GM21717 (cell line): ENCODE measurements around the gene DAPK1.

Source experiments
- ATAC-seq: cut with Tn5 transposase; IDR thresholded peaks from one replicate; pipeline ENCODE4 v1.9.1; 2021; ENCODE audit warnings: mild to moderate bottlenecking, moderate library complexity; ENCODE audit not compliant: unreplicated experiment

DAPK1 gene

DNA sequence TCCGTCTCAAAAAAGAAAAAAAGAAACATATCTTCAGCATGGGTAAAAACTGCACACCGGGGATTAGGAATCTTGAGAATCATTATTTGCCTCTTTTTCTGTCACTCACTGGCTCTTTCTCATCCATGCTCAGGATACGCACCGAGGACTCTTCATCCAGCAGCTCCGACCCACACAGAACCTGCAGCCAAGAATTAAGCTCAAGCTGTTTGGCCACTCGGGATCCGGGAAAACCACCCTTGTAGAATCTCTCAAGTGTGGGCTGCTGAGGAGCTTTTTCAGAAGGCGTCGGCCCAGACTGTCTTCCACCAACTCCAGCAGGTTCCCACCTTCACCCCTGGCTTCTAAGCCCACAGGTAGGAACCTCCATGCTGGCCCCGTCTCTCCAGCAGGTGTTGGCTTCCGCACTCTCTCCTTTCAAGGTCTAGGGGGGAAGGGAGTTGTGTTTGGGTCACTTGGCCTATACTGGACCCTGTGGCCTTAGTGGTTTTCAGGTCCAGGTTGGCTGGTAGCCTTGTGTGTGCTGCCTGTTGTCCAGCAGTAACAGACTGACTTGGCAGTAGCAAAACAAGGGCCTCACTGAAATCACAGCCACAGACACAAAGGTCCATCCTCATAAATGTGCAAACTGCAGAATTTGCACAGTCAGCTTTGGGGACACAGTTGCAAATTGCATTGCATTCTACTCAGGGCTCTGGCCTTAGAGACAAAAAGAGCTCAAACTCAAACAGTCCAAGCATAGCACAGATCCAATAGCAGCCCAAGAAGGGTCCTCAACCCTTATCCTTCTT, 183.8 kb downstream of the DAPK1 start:
- no peak for ATAC-seq

DNA sequence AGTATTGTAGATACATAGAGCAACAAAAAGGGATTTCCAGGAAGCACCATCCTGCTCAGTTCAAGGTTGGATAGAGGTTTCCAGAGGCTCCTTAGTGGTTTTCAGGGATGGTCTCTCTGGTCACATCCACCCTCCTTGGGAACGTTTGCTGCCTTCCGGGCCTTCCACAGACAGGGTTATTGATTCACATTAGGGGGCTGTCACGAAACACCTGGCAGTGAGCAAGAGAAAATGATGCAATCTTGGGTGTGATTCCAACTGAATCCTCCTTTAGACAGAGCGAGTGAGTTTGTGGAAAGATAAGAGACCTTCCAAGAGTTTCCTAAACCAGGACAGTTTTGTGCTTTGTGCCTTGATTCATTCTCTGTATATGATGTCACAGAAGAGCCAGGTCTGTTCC, 184.4 kb downstream of the DAPK1 start:
- no peak for ATAC-seq

DNA sequence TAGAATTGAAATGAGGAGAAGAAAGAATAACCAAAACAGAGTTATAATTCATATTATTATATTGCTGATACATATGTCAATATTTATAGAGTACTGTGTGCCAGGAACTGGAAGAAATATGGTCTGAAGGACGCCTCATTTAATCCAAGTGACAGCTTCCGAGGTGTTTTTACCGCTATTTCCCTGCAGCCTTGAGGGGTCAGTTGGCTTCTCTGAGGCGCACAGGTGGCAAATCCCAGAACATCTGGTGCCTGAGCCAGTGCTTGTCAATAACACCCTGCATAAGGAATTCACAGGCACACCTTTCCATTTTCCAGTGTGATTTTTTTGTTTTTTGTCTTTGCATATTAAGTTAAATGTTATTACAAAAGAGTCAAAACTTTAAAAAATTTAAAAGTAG, 185.0 kb downstream of the DAPK1 start:
- no peak for ATAC-seq

DNA sequence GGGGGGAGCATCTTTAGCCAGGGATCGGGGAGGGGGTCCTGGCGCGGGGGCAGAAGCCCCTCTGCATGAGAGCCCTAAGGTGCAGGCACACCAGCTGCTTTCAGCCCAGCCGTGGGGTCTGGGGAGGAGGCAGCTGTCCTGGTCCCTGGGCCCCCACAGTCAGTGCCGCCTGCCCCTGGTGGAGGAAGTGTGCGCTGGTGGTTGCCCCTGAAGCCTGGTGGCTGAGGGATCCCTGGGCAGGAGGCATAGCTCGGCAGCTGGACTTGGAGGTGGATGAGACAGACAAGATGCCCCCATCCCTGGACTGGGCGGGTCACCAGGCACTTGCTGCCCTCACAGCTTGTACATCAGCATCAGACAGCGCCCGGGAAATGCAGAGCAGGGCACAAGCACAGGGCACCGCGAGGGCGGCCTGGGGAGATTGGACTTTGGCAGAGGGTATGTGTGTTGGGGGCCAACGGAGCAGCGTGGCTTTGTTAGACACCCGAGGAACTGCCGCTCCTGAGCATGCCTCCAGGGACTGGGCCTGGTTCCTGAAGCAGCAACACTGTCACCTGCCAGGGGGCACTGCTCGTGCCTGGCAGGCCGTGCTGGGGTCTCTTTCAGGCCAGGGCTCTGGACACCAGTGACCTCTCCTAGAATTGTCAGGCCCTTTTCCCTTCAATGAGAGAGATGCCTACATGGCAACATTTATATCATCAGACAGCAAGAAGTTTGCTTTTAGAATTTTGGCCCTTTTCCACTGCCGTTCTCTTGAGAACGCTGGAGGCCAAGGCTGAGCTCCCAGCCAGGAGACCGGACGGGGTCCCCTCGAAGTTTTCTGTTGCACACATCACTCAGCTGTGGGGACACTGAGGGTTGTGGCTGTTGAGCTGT, 186.3 kb downstream of the DAPK1 start:
- ATAC-seq = no peak

DNA sequence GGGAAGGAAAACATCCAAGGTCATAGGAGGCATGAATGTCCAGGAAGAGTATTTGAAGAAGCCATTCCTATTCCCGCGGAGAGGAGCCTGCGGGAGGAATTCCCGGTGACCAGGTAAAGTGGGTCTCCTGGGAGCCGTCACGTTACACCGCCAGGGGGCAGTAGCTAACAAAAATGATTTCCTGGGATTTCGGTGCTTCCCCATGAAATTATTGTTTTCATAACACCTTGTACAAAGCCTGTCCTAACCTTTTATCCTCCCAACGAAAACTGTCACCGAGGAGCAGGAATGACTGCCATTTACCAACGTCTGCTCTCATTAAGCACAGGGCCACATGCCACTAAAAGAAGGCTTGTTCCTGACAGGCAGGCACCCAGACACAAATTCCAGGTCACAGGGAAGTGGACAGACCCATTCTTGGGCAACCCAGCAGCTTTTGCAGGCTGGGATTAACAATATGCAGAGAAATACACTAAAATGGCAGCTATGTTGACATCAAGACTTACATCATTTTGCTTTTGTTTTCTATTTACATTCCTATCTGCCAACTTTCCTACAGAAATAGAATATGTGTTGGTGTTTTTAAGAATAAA, 187.1 kb downstream of the DAPK1 start:
- ATAC-seq = no peak

DNA sequence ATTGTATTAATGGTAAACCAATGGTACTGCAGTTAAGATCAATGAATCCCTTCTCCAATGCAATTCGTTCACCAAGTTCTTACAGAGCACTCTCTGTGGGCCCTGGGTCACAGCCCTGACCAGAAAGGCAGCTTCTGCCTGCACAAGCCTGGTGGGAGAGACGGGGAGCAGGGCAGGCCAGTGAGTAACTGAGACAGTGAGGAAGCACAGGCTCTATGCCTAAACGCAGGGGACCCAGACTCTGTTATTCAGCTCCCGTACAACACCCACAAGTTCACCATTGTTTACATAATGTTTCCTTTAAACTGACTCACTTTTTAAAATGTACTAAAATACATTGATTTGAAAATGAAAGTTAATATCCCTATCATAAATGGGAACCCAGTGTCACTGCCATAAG, 187.8 kb downstream of the DAPK1 start:
- ATAC-seq = no peak

DNA sequence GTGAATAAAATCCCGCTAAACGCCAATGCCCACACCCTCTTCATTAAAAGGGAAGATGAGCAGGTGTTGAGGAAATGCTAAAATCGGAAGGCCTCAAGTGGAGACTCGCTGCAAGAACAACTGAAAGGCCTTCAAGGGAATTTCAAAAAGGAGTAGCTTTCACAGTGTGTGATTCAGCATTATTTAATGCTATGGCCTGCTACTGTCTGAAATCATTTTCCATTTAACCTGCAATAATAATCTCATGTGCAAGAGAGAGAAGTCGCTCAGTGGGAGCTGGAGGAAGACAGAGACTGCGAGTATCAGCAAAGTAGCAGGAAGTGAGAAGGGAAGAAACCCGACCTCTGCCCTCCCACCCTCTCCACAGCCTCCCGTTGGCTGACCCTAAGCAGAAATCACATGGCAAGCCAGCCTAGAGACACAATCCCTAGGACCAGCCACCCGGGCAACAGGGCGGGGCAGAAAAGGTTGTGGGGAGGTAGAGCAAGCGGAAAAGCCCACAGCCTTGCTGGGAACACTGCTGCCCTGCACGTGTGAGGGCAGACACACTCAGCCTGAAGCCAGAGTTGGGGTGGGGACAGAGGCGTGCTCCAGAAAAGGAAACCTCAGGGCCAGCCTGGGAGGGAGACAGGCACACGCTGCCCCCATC, 188.3 kb downstream of the DAPK1 start:
- ATAC-seq = no peak

DNA sequence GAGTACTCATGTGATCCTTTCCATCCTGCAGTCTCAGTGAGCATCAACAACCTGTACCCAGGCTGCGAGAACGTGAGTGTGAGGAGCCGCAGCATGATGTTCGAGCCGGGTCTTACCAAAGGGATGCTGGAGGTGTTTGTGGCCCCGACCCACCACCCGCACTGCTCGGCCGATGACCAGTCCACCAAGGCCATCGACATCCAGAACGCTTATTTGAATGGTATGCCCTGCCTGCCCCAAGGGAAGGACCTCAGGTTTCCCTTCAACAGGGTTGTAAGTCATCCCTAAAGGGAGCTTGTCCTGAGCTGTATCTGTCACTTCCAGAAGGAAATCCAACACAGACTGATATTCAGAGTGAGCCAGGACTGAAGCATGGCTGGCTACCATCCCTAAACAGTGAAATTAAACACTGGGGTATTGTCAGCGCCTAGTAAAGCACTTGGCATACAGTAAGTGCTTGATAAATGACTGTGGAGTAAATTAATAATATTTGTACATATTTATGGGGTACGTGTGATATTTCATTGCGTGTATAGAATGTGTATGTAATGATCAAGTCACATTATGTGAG, 188.9 kb downstream of the DAPK1 start:
- ATAC-seq = no peak

DNA sequence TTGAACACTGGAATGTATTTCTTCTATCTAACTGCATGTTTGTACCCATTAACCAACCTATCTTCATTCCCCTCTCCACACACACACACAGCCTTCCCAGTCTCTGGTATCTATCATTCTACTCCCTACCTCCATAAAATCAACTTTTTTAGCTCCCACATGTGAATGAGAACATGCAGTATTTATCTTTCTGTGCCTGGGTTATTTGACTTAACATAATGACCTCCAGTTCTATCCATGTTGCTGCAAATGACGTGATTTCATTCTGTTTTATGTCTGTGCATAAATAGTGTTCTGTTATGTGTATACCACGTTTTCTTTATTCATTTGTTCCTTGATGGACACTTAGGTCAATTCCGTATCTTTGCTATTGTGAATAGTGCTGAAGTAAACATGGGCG, 189.5 kb downstream of the DAPK1 start:
- no peak for ATAC-seq

DNA sequence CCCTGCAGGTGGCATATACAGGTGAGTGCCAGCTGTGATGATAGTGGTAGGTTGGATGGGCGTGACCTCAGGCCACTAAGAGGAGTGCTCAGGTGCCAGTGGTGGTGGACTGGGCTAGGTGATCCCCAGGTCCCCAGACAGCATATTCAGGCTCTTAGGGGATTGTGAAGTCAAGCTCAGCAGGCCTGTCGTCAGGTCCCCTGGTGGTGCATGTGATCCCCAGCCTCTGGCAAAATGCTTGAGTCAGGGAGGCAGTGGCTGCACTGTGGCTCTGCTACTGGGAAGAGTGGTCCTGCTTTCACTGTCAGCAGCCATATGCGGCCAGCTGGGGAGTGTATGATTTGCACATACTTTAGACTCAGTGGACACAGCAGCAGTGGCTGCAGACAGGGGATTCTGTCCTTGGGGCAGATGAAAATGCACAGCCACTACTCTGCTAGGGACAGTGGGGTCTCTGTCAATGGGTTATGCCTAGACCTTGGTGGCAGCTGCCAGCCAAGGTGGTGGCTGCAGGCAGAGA, 196.6 kb downstream of the DAPK1 start:
- ATAC-seq = no peak

DNA sequence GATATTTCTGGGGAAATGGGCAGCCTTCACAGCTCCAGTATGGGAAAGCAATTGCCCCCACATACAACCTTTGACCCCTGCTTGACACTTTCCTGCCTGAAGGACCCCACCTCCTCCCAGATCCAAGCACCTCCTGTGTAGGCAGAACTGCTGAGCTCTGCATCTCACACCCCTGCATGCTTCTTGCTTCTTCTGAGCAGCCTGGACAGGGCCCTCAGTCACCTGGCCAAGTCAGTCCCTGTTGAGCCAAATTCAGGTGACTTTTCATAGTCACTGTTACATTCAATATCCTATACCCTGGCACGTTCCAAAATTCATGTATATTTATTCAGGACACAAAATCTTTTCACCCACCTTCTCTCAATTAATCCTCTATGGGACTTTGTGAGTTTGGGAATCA, 197.9 kb downstream of the DAPK1 start:
- no peak for ATAC-seq

DNA sequence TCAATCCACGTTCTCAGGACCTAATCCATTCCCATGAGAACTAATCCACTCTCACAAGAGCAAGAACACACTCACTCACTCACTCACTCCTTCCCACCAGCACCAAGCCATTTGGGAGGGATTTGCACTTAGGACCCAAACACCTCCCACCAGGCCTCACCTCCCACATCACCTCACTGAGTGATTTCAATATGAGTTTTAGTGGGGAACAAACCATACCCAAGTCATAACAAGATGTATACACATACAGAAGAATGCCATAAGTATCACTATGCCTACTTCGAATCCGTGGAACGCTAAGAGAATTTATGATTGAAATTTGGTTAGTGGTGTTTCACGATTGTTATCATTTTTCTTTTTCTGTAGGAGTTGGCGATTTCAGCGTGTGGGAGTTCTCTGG, 199.0 kb downstream of the DAPK1 start:
- no peak for ATAC-seq

DNA sequence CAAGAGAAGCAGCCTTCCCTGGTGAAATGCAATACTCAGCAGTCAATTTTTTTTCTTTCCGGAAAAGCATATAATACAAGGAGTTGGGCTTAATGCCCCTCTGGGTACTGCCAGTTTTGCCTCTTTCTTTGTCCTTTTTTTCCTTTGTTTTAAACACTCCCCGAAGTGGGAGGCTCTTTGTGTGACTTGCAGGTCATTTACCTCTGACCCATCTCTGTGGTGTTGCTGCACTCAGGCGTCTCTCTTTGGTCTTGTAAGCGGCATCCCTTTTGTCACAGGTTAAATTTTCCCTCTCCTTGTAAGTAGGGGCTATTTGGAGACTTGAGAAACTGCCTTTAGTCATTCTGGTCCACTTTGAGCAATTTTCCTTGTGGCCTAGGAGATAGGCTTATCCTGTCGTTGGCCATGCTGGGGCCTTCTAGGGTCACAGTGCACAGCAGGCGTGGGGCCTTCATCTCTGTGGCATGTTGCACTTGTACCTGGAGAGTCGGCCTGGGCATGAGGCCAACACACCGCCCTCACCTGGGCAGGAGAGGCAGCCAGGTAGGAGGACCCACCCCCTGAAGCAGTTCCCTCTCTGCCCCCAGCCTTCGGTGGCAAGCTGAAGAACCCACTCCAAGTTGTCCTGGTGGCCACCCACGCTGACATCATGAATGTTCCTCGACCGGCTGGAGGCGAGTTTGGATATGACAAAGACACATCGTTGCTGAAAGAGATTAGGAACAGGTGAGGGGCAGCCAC, 200.6 kb downstream of the DAPK1 start:
- no peak for ATAC-seq

DNA sequence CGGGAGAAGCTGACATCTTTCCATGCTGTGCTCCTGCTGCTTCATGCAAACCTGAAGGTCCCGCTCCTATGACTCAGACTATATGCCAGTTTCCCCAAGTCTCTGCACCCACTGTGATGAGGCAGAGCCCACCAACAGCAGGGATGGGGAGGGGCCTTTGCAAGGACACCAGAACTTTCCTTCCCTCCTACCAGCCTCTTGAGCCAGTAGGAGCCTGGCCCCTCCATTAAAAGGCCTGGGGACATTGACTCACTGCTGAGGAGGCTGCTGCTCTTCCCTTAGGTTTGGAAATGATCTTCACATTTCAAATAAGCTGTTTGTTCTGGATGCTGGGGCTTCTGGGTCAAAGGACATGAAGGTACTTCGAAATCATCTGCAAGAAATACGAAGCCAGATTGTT, 202.2 kb downstream of the DAPK1 start:
- no peak for ATAC-seq

DNA sequence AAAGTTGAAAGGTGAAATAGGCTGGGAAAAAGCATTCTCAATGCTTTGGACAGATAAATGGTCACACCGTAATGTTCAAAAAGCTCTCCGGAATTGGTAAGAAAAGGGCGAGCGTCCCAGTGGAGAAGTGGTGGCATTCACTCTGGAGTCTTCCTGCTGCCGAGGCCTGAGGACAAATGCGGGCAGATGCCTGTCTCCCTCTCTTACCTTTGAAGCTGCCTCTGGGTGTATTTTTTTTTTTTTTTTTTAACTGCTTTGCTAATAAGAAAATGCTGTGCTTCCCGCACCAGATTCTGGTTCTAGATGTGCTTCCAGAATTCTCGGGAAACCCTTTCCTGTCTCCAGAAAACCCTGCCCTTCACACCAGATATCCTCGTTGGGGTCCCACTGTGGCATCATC, 203.8 kb downstream of the DAPK1 start:
- no peak for ATAC-seq

DNA sequence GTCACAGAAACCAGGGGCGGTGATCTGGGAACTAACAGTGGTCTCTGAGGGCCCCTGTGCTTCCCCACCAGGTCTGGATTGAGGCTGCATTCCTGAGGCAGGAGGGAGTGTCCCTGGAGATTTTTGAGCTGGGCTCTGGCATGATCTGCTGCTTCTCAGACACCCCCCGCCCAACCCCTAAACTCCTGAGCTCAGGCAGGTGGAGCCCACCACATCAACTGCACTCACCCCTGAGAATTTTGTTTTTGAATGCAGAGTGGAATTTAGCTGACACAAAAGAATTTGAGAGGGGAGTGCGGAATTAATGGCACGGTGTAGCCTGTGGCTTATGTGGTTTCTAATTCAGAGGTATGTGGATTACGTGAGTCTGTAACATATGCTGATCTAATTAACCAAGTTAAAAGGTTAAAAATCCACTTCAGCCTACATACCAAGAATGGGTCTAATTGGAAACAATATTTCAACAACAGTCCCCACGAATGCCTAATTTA, 204.3 kb downstream of the DAPK1 start:
- ATAC-seq = no peak

DNA sequence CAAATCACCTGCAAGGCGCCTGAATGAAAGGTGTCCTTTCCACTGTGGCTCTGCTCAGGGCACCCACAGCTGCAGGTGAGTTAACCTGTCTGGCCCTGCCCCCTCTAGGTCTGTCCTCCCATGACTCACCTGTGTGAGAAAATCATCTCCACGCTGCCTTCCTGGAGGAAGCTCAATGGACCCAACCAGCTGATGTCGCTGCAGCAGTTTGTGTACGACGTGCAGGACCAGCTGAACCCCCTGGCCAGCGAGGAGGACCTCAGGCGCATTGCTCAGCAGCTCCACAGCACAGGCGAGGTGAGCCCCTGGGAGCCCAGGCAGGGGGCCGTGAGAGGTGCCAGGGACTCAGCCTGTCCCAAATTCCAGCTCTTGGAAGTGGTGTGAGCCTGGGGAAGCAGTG, 205.3 kb downstream of the DAPK1 start:
- no peak for ATAC-seq

DNA sequence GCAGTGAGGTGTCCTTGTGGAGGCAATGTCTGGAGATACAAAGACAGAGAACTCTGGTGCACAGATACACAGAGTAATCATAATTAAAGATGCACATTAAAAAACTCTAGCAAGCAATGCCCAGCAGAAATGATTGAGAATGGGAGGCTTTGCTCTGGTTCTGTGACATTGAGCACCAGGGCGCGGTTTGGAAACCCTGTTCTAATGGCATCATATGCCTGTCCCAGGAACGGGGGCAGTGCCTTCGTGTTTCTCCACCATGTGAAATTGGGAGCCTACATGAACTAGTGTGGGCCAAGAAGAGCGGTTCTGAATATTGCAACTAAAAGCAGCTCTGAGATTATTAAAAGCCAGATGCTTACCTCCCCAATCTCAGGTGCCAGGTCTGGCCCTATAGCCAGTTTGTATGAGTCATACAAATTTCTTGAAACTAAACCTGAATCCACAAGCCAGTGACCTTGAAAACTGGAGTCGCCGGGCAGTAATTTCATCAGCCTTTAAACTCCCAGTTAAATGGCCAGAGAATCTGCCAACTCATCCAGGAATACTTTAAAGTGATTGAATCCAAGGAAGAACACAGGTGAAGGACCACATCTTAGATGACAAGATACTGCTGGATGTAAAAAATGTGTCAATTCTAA, 206.1 kb downstream of the DAPK1 start:
- ATAC-seq = no peak

DNA sequence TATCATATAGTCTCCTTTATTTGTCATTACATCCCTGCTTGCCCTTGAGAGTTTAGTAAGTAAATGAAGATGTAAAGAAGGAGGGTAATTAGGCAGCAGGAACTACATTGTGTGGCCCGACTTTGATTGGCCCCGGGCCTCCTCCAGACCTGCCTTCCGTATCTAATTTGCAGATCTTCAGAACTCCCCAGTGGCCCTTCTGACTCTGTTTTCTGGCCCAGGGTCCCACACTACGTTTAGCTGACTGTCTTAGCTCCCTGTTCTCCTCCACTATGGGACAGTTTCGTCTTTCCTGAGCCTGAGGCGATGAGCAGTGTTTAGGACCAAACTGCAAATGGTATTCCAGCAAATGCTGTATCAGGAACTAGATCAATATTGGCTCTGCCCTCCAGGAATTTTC, 206.7 kb downstream of the DAPK1 start:
- ATAC-seq = no peak
